ENCODE measurements around the gene TFCP2.

- no peak for TF ChIP-seq CTCF (IDR thresholded peaks at IDR 0.05)
- TF ChIP-seq POLR2AphosphoS5 (IDR thresholded peaks at IDR 0.05; ENCODE audit: insufficient read depth in 1 of 2, low read depth in 1 of 2), result no peak
- no peak for TF ChIP-seq POLR2A (IDR thresholded peaks at IDR 0.05)
Observed at GRCh38 chr12:51196547-51196946, 23.6 kb upstream of the TFCP2 start.
